Measurements from ENCODE around the gene FBXL13.
"Not testable (repeated sequence)": the region's sequence is repeated elsewhere in the genome, so short reads cannot be mapped to it uniquely, and the experiment has no call there.

Gene FBXL13

DNA sequence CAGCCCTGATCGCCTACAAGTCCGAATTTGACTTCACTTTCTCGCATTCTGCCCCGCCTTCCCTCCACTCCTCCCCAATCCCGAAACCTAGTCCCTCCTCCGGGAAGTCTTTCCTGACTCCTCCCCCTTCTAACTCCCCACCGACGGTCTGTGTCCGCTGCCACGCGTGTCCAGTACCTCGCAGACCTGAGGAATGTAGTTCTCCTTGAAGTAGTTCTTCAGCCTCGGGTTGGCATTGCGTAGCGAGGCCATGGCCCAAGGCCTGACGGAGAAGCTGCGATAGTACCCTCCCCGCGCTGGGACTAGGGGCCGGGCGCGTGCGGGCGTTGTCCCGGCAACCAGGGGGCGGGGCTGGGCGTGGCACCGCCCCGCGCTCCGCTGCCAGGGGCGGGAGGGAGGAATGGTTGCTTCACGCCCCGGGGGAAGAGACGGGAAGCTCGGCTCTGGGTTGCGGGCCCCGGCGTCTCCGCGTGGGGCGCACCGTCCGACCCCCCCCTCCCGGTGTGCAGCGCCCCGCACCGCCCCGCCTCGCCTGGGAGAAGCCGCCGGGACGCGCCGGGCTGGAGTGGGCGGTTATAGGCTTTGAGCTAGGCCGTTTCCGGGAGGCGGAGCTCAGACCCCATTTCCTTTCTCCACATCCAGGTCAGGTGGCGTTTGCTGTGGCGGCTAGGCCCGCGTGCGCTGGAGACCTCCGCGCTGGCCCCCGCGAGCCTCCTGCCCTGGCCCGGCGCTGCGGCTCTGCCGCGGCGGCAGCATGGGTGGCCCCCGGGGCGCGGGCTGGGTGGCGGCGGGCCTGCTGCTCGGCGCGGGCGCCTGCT lies at the start of gene FBXL13, which contains the start of gene ARMC10:
Gene FBXL13, minus strand, starts transcription at position 278 of the 818 bp plus-strand sequence.
Gene ARMC10, plus strand, starts transcription at position 622 of the 818 bp plus-strand sequence. Its CDS starts 133 bp downstream, at position 755.
- DNase-seq = peak; percentile 91

- no peak for DNase-seq
Observed at GRCh38 chr7:103123529-103123928, 48.9 kb upstream of the FBXL13 start.

GRCh38 chr7:103121641-103122040 lies 47.0 kb upstream of the FBXL13 start:
- DNase-seq = no peak

- DNase-seq = no peak
Observed at GRCh38 chr7:103120362-103120761, 45.8 kb upstream of the FBXL13 start.

- DNase-seq = no peak
Observed at GRCh38 chr7:103119791-103120291, 45.2 kb upstream of the FBXL13 start.

- no peak for DNase-seq
Observed at GRCh38 chr7:103117465-103117864, 42.9 kb upstream of the FBXL13 start.

GRCh38 chr7:103116991-103117390 lies 42.4 kb upstream of the FBXL13 start:
- no peak for DNase-seq

DNA sequence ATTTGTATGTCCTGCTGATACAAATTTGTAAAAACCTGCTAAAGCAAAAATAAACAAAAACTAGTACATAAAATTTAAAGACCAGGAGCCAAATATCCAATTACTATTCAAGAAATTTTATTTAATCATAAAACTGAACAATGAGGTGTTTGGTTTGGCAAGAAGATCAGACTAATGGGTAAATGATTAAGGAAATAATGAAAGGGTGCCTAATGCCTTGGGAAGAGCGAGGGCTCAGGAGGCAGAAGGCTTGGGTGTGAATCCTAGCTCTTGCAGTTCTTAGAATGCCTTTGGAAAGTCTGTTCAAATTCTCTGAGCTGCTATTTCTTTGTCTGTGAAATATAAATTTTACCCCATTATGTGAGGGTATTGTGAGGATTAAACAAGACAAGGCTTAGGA lies 41.9 kb upstream of the FBXL13 start:
- DNase-seq = no peak

- DNase-seq = no peak
Observed at GRCh38 chr7:103115771-103116170, 41.2 kb upstream of the FBXL13 start.

- DNase-seq = no peak
Observed at GRCh38 chr7:103114576-103115008, 40.0 kb upstream of the FBXL13 start.

DNA sequence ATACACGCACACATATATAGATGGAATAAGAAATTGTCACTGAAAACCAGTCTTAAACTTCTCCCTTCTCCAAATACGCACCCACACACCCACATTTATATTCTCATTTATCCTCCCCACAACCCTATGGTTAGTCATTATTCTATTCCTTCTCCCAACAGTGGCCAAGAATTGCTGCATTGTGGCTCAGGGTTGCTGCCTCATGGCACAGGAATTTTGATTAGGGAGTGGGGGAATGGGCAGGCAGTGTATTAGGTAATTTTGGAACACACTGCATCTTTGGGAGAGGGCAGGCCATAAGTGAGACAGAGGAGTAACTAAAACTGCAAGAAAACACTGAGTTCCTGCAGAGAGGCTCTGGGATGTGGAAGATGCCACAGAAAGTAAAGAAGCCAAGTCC lies 38.6 kb upstream of the FBXL13 start:
- DNase-seq = no peak

GRCh38 chr7:103106703-103107070 lies 32.1 kb upstream of the FBXL13 start:
- not testable (repeated sequence) for DNase-seq

GRCh38 chr7:103106005-103106702 lies 31.6 kb upstream of the FBXL13 start:
- no peak for DNase-seq

GRCh38 chr7:103101543-103101942 lies 26.9 kb upstream of the FBXL13 start:
- no peak for DNase-seq

DNA sequence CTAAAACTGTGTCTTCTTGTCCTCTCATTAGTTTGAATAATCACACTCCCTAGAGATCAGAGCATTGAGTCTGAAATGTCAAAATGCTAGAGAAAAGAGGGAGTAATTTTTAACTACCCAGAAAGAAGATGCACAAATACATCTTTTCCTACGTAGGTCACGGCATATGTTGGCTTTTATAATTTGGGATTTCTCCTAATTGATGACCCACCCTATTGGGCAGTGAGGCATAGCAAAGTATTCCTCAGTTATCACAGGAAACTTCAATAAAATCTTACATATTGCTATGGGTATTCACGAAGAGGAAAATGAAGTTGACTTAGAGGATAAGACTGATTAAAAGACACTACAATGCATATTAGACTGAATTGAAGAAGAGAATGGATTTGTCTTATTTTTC lies 25.8 kb upstream of the FBXL13 start:
- no peak for DNase-seq

- no peak for DNase-seq
Observed at GRCh38 chr7:103097041-103097440, 22.4 kb upstream of the FBXL13 start.

- not testable (repeated sequence) for DNase-seq
Observed at GRCh38 chr7:103095558-103095957, 21.0 kb upstream of the FBXL13 start.

- no peak for DNase-seq
Observed at GRCh38 chr7:103094102-103094501, 19.5 kb upstream of the FBXL13 start.

GRCh38 chr7:103093429-103093828 lies 18.8 kb upstream of the FBXL13 start:
- no peak for DNase-seq

DNA sequence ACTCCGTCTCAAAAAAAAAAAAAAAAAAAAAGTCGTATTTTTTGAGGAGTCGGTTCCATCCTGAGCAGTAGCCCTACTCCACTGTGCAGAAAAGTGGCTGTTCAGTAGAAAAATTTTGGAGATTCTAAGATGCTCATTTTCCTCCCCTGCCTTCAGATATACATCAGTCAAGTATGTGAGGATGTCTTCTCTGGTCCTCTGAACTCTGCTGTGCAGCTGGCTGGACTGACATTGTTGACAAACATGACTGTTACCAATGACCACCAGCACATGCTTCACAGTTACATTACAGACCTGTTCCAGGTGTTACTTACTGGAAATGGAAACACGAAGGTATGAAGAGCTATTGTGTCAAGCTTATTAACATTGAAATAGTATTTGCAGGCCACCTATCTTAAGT lies 17.7 kb upstream of the FBXL13 start:
- not testable (repeated sequence) for DNase-seq

DNA sequence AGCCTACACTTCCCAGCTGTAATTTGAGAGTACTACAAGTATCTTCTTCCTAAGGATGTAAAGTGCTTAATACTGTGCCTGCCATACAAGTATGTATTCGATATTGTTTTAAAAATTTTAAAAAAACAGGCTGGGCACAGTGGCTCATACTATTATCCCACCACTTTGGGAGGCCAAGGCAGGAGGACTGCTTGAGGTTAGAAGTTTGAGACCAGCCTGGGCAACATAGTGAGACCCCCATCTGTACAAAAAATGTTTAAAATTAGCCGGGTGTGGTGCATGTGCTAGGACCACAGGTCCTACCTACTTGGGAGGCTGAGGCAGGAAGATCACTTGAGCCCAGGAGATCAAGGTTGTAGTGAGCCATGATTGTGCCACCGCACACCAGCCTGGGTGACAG lies 8.6 kb upstream of the FBXL13 start:
- no peak for DNase-seq

GRCh38 chr7:103082497-103082896 lies 7.9 kb upstream of the FBXL13 start:
- DNase-seq = no peak

GRCh38 chr7:103080923-103081322 lies 6.3 kb upstream of the FBXL13 start:
- DNase-seq = no peak

GRCh38 chr7:103079836-103080235 lies 5.2 kb upstream of the FBXL13 start:
- DNase-seq = no peak

Data from CD4-positive, alpha-beta T cell treated with Interleukin-6 for 4 hours (primary cell).